ENCODE data around the gene PDGFA.

The PDGFA gene

GRCh38 chr7:506391-506831 lies 13.2 kb downstream of the PDGFA start:
- H3K4me3 ChIP-seq (ENCODE audit: low read depth, low read length): no peak overlapping the region
- no peak for TF ChIP-seq CTCF (conservative IDR thresholded peaks at IDR 0.05; ENCODE audit: low read depth, low read length)
- no peak for DNase-seq (ENCODE audit: low read depth)

- no peak for DNase-seq (ENCODE audit: low read depth)
- no peak for TF ChIP-seq CTCF (conservative IDR thresholded peaks at IDR 0.05; ENCODE audit: low read depth, low read length)
- H3K4me3 ChIP-seq (ENCODE audit: low read depth, low read length): no peak overlapping the region
Measured at GRCh38 chr7:505171-505570, 14.5 kb downstream of the PDGFA start.

GRCh38 chr7:504221-505111 lies 15.2 kb downstream of the PDGFA start:
- H3K4me3 ChIP-seq (ENCODE audit: low read depth, low read length): no peak overlapping the region

GRCh38 chr7:503575-504111 lies 16.0 kb downstream of the PDGFA start:
- no peak overlapping the region for H3K4me3 ChIP-seq (ENCODE audit: low read depth, low read length)
- TF ChIP-seq CTCF (conservative IDR thresholded peaks at IDR 0.05; ENCODE audit: low read depth, low read length): no peak

More at GRCh38 chr7:504221-505111, 15.2 kb downstream of the PDGFA start:
- TF ChIP-seq CTCF (conservative IDR thresholded peaks at IDR 0.05; ENCODE audit: low read depth, low read length): no peak
- no peak for DNase-seq (ENCODE audit: low read depth)

GRCh38 chr7:502296-502695 lies 17.4 kb downstream of the PDGFA start:
- no peak overlapping the region for H3K4me3 ChIP-seq (ENCODE audit: low read depth, low read length)
- DNase-seq (ENCODE audit: low read depth): no peak
- no peak for TF ChIP-seq CTCF (conservative IDR thresholded peaks at IDR 0.05; ENCODE audit: low read depth, low read length)

More at GRCh38 chr7:503575-504111, 16.0 kb downstream of the PDGFA start:
- DNase-seq (ENCODE audit: low read depth): no peak

- no peak for DNase-seq (ENCODE audit: low read depth)
- H3K4me3 ChIP-seq (ENCODE audit: low read depth, low read length): no peak overlapping the region
- TF ChIP-seq CTCF (conservative IDR thresholded peaks at IDR 0.05; ENCODE audit: low read depth, low read length): no peak
Measured at GRCh38 chr7:501526-501925, 18.1 kb downstream of the PDGFA start.
